PFSK-1 (cell line): Measurements from ENCODE around the gene RNPEP.

Experiments
- SIN3A ChIP-seq: IDR thresholded peaks from 2 replicates; pipeline ENCODE4 v1.6.1; 2012; ENCODE audit warnings: mild to moderate bottlenecking, low read length, moderate library complexity, borderline replicate concordance; ENCODE audit not compliant: insufficient read depth
- TF ChIP-seq, protein P1 (sequence below), 2 experiments: IDR thresholded peaks; 2 replicates each; pipeline versions ENCODE4 v1.6.1 to v1.8.0; 2011 to 2012; ENCODE audit warnings: low read depth in 2 of 2, low read length in 2 of 2, control low read depth in 1 of 2, inconsistent platforms in 1 of 2, mild to moderate bottlenecking in 1 of 2, moderate library complexity in 1 of 2; ENCODE audit not compliant: insufficient read depth in 1 of 2

DNA sequence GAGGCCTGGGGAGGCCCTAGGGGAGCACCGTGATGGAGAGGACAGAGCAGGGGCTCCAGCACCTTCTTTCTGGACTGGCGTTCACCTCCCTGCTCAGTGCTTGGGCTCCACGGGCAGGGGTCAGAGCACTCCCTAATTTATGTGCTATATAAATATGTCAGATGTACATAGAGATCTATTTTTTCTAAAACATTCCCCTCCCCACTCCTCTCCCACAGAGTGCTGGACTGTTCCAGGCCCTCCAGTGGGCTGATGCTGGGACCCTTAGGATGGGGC is 33.2 kb downstream of the RNPEP start:
- TF ChIP-seq, protein P1, sequence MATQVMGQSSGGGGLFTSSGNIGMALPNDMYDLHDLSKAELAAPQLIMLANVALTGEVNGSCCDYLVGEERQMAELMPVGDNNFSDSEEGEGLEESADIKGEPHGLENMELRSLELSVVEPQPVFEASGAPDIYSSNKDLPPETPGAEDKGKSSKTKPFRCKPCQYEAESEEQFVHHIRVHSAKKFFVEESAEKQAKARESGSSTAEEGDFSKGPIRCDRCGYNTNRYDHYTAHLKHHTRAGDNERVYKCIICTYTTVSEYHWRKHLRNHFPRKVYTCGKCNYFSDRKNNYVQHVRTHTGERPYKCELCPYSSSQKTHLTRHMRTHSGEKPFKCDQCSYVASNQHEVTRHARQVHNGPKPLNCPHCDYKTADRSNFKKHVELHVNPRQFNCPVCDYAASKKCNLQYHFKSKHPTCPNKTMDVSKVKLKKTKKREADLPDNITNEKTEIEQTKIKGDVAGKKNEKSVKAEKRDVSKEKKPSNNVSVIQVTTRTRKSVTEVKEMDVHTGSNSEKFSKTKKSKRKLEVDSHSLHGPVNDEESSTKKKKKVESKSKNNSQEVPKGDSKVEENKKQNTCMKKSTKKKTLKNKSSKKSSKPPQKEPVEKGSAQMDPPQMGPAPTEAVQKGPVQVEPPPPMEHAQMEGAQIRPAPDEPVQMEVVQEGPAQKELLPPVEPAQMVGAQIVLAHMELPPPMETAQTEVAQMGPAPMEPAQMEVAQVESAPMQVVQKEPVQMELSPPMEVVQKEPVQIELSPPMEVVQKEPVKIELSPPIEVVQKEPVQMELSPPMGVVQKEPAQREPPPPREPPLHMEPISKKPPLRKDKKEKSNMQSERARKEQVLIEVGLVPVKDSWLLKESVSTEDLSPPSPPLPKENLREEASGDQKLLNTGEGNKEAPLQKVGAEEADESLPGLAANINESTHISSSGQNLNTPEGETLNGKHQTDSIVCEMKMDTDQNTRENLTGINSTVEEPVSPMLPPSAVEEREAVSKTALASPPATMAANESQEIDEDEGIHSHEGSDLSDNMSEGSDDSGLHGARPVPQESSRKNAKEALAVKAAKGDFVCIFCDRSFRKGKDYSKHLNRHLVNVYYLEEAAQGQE (IDR thresholded peaks at IDR 0.05; ENCODE audit: insufficient read depth in 1 of 2, low read depth in 2 of 2, low read length in 2 of 2): no peak
- TF ChIP-seq SIN3A: no peak
